GM20431 (cell line): ENCODE data around the gene NANOG.
"Not testable (repeated sequence)": the region's sequence is repeated elsewhere in the genome, so short reads cannot be mapped to it uniquely, and the experiment has no call there.

Source experiments
- in situ Hi-C: fragments of 300-500 bp; cut with MseI, MboI; formaldehyde crosslinking; loops from one replicate; pipeline ENCODE4 v1.15.0; 2020; ENCODE audit warnings: low sequenced_read_pairs; ENCODE audit not compliant: unreplicated experiment

Gene NANOG

DNA sequence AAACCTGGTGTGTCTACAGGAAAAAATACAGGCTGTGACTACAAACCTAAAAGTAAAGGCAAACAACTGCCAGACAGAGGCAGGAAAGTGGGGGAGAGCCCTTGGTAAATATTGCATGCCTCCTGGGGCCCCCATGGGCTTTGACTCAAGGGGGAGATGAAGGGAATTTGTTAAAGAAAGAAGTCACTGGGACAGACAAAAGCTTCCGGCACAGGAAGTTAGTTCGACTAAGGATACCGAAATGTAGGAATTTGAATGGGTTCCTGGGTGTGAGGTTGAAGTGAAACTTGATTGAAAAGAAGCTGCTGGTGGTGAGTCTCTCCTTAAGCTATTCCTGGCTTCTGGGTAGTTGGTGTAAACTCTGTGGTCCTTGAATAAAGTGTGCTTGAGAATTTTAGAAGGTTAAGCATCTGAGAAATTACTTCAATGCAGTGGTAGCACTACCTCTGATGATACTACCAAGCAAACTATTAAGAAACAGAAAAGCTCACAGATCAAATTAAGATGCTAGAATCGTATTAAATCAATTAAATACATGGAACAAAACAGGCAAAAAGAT is 9.6 kb downstream of the NANOG start:
- in situ Hi-C loops, result not testable (repeated sequence)

DNA sequence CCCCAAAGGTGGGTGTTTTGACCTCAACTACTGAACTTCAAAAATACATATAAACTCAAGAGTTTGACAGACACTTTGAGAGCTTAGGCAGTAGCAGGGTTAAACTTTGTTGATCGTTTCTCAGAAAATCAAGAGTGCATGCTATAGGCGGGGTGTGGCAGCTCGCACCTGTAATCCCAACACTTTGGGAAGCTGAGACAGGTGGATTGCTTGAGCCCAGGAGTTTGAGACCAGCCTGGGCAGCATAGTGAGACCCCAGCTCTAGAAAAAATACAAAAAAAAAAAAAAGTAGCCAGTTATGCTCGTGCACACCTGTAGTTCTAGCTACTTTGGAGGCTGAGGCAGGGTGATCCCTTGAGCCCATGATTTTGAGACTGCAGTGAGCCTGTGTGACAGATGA is 12.3 kb downstream of the NANOG start:
- in situ Hi-C loops, result loop anchor here (10.0 kb wide), 1 partner anchor 127 kb away; no protein-coding TSS in a partner anchor

DNA sequence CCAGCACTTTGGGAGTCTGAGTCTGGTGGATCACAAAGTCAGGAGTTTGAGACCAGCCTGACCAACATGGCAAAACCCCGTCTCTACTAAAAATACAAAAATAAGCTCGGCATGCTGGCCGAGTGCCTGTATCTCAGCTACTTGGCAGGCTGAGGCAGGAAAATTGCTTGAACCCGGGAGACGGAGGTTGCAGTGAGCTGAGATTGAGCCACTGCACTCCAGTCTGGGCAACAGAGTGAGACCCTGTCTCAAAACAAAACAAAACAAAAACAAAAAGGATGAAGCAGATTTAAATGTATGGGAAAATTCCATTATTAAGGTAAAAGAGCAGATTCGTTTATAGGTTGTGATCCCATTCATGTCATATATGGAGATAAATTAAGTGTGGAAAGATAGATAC is 17.1 kb downstream of the NANOG start:
- in situ Hi-C loops, result loop anchor here (10.0 kb wide), 1 partner anchor 132 kb away; no protein-coding TSS in a partner anchor

DNA sequence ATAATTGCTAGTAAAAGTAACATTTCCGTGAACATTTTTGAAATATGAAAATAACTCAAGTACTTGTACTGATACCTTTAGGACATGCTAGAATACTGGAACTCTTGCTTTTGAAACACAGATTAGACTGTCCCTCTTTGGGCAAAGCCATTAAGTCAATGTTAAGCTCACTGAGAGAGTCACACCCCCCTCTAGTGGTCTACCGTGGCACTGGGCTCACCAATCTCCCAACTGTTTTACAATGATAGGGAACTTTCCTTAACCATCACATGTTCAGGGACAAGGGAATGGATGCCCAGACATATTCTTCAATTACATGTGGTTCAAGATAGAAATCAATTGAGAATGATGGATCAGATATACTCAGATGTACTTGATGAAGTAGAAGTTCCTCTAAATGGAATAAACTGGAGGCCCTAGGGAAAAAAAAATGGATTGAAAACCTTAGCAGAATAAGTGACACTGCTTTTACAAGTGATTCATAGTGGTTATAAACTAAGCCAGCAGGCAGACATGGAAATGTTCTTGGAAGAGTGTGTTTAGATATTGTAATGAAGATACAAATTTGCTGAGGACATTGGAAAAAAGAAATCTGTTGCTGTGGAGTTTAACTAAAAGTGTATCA is 17.8 kb downstream of the NANOG start:
- in situ Hi-C loops, result loop anchor here (10.0 kb wide), 1 partner anchor 132 kb away; no protein-coding TSS in a partner anchor

DNA sequence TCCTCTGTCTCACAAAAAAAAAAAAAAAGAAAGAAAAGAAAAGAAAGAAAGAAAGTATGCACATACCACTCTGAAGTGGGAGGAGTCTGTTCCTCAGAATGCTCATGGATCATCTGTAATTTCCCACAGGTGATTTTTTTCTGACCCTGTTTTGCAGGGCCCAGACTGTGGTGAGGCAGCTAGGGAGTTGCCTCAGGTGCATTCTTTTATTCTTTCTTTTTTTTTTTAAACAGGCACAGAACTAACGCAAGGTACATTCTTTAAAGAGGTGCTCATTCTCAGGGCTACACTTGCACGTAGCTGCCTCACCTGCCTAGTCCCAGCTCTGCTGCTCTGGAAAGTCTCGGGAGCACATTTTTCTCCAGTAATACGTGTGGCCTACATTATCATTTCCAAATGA is 36.6 kb downstream of the NANOG start:
- in situ Hi-C loops, result not testable (repeated sequence)

DNA sequence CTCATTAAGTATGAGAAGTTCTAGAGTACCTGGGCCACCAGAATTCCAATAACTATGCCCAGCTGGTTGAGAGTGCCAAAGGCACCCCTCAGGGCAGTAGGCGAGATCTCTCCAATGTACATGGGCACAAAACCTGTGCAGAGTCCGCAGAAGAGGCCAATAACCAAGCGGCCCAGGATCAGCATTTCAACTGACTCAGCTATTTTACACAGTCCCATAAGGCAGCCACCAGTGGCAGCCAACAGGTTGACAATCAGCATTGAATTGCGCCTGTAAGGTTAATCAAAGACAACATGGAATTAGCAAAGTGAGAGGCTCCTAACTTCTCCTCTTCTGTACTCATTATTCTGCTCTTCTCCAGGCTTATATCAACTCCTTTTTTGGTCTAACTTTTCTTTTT is 40.5 kb downstream of the NANOG start:
- in situ Hi-C loops, result not testable (repeated sequence)

DNA sequence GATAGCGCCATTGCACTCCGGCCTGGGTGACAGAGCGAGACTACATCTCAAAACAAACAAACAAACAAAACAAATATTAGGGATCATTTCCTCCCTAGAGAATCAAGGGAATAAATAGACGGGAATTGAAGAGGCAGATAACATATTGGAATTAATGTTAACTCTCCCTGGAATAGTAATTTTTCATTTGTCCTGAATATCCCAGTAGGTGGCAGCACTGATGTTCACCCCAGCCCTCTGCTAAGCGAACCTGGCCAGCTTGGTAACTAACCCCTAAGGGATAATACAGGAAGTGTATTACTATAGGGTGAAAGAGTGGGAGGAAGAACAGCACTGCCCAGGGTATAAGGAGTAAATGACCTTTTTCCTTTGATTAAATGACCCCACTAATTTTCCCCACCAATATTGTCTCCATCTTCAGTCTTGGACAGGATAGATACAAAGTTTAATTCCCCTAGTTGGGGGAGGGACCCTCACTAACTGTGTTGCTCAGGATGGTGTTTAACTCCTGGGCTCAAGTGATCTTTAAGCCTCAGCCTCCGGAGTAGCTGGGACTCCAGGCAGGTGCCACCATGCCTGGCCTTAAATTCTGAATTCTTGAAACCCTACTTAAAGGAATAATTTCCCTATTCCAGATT is 43.0 kb downstream of the NANOG start:
- in situ Hi-C loops, result no loop called here

DNA sequence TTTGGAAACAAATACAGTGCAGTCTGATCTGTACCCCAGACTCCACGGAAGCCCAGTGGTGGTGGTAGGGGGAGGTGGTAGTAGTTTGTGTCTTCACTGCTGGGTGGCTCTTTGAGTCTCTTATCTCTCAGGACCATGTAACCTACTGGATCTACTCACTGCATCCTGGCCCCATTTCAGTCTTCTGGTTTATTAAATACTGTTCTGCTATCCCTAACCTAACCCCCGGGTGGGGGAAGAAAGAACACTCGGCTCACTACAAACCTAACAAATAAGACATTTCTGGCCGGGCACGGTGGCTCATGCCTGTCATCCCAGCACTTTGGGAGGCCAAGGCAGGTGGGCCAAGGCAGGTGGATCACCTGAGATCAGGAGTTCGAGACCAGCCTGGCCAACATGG is 44.0 kb downstream of the NANOG start:
- in situ Hi-C loops, result not testable (repeated sequence)

DNA sequence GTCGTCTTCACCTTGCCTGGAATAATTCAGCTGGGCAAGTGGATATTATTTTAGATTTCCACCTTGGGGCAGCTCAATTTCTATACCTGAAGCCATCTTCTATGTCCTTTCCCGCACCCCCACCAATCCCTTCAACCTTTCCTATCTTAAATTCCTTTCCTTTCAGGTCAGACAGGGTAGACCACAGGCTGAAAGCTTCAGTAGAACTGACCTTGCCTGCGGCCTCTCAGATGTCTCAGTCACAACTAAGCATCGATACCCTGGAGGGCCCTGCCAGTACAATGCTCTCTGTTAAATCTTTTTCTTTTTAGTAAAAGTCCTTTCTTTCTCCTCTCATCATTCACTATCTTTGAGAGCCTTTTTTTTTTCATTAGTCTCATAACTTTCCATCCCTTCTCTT is 44.6 kb downstream of the NANOG start:
- in situ Hi-C loops, result no loop called here

DNA sequence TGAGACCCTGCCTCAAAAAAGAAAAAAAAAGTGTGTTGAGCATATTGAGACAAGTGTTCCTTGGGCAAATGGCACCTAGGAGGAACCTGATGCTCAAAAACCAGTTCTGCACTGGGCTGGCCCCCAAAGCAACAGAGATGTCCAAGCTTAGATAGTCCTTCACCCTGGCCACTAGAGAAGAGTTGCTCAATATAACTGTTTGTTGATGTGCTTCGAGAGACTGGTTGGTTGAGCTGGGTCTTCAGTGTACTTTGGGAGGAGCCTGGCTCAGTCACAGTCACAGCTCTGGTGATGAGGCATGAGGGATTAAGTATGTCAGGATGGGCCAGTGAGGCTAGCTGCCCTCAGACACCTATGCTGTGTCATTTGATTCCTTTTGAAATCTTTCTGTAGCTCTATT is 45.5 kb downstream of the NANOG start:
- in situ Hi-C loops, result no loop called here

DNA sequence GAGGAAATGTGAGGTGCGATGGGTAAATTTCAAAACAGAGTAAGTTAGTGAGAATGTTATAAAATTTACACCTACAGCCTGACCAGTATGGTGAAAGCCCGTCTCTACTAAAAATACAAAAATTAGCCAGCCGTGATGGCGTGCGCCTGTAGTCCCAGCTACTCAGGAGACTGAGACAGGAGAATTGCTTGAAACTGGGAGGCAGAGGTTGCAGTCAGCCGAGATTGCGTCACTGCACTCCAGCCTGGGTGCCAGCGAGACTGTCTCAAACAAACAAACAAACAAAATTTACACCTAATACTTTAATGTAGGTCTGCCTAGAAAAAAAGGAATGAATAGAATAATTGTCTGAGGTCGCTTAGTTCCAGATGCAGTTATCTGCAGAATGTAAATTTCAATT is 45.9 kb downstream of the NANOG start:
- in situ Hi-C loops, result no loop called here

DNA sequence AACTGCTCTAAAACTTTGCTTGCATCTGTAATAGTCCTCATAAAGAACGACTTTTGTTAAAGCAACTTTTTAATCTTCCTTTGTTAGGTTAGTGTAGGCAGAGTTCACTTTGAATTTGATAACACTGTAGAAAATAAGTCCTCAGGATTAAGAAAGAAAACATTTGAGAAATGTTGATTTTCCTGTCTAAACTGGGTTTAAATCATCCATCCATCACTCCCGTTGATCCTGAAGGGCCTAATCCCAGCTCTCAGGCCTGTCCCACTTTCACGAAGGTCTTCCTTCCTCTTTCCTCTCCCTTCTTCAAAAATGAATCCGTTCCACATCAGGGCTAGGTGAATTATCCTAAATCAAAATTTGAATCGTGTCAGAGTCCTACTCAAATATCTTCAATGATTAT is 46.6 kb downstream of the NANOG start:
- in situ Hi-C loops, result no loop called here

DNA sequence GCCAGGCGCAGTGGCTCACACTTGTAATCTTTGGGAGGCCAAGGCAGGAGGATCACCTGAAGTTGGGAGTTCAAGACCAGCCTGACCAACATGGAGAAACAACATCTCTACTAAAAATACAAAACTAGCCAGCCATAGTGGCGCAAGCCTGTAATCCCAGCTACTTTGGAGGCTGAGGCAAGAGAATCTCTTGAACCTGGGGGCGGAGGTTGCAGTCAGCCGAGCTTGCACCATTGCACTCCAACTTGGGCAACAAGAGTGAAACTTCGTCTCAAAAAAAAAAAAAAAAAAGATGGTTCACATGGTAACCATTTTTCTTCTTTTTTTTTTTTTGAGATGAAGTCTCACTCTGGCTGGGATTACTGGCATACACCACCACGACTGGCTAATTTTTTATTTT is 48.2 kb downstream of the NANOG start:
- in situ Hi-C loops, result no loop called here

DNA sequence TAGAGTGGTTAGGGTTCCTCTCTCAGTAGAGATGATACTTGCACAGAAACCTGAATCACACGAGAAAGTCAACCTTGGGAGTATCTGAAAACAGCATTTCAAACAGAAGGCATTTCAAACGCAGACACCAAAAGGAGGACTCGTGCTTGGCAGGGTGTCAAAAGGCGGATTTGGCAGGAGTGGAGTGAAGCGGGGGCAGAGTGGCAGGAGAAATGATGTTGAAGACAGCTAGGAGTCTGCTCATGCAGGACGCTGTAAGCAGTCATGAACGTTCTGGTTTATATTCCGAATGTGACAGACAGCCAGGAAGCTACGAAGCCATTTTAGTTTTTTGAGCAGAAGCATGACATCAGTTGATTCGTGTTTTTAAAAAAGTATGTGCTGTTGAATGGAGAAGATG is 50.0 kb downstream of the NANOG start:
- in situ Hi-C loops, result not testable (repeated sequence)

DNA sequence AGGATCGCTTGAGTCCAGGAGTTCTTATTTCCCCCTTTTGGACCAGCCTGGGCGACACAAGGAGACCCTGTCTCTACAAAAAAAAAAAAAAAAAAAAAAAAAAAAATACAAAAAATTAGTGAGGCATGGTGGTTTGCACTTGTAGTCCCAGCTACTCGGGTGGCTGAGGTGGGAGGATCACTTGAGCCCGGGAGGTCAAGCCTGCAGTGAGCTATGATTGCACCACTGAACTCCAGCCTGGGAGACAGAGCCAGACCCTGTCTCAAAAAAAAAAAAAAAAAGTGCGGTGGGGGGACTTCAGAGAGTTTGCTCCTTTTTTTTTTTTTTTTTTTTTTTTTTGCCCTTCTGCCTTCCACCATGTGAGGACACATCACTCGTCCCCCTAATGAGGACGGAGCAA is 50.6 kb downstream of the NANOG start:
- in situ Hi-C loops, result not testable (repeated sequence)

DNA sequence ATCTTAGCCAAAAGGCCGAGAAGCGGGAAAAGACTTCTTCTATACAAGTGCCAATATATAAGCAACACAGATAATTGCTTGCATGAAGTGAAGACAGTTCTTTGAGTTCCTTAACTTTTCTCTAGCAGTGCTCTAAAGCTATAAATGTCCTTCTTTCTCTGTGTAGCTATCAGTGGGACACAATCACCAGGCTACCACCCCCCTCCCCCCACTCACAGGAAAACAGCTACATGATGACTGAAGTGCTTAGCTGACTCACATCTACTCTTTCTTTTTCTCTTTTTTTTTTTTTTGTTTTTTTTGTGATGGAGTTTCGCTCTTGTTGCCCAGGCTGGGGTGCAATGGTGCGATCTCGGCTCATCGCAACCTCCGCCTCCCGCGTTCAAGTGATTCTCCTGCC is 53.2 kb downstream of the NANOG start:
- in situ Hi-C loops, result not testable (repeated sequence)

DNA sequence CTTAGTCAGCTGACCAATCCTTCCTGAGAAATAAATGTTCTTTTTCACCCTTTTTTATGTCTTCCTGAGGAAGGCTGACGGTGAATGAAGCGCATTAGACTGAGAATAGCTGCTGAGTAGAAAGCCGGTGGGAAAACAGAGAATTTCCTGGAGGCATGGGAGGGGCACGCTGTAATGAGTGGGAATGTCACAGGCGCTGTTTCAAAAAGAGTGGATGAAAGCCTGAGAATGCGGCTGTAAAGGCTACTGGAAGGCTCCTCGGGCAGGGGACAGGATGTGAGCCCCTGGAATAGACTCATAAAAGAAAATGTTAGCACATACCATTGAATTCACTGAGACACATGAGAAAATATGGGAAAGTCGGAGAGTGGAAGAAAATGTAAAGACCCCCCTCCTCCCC is 53.9 kb downstream of the NANOG start:
- in situ Hi-C loops, result not testable (repeated sequence)

DNA sequence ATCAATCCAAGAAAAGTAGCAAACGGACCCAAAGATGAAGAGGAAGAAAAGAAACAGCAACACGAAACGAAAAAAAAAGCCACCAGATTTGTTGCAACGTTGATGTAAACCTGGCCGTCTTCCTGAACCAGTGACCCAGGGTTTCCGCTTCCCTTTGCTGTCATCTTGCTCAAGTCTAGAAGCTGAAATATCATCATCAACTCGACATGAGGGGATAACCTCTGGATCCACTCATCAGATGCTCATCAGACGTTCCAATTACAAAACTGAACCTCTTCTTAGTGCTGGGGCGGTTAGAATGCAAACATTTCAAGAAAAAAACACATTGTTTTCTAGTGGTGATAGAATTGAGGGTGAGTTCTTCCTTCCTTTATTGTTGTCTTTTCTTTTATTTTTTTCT is 54.4 kb downstream of the NANOG start:
- in situ Hi-C loops, result not testable (repeated sequence)

DNA sequence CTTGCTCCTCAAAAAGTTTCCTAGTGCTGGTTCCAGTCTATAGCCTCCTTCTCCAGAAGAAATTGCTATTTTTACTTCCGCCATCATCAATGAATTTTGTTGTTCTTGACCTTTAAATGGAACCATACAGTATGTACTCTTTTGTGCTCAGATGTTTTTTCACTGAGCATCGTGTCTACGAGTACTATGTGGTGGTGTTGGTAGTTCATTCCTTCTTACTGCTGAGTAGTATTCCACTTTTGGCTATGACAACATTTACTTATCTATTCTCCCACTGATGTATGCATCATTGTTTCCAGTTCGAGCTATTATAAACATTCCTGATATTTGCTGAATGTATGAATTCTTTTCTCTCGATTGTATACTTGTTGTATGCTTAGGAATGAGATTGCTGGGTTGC is 54.9 kb downstream of the NANOG start:
- in situ Hi-C loops, result no loop called here

DNA sequence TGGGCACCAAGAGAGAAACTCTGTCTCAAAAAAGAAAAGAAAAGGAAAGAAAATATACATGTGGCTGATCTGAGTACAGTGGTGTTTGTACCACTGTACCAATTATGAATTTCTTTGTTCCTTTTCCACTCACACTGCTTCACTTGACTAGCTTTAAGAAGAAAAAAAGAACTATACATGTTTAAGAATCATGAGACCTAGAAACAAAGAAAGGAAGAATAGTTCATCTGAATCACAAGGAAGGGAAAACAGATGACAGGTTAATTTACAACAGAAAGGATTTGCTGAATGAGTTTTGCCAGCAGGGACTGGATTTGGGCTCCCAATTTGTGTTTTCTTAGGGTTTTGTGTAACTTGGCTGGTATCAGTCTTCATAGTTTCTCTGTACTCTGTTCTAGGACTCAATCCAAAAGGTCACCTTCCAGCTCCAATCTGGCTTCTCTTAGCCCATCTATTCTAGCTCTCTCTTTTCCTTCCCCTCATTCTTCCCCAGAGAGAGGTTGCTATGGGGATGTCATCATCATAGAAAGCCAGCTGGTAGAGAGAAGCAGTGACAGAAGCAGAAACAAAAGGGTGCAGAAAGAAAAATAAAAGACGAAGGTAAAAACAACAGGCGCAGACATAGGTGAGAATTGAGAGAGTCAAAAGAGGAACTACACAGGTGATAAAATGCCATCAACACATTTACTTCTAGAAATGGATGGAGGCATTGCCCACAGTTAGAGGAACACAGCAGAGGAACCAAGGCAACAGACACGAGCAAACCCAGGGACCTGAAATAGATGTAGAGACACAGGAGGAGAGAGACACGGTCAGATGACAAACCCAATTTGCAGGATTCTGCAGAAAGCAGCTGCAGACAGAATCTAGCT is 58.3 kb downstream of the NANOG start:
- in situ Hi-C loops, result not testable (repeated sequence)

DNA sequence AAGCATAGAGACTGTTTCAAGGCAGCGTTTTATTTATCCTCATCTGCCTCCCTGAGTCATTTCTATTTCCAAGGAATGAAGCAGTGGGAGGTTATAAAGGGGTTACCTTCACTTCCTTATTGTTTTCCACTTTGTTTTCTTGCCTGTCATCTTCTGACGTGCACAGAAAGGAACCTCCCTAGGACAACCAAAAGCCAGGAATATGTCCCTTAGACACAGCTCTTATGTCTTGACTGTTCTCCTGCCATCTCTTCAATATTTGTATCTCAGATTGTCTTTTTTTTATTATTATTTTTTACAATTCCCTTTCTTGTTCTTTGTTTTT is 58.9 kb downstream of the NANOG start:
- in situ Hi-C loops, result not testable (repeated sequence)
